ENCODE data around the gene GNB4. TPM values are rescaled to one million over a fixed set of nuclear protein-coding genes. Genes with fewer than 3 reads are reported as not detected.

The GNB4 gene
- total RNA-seq, 1 donor from 2014 or later: 49.1 TPM

DNA sequence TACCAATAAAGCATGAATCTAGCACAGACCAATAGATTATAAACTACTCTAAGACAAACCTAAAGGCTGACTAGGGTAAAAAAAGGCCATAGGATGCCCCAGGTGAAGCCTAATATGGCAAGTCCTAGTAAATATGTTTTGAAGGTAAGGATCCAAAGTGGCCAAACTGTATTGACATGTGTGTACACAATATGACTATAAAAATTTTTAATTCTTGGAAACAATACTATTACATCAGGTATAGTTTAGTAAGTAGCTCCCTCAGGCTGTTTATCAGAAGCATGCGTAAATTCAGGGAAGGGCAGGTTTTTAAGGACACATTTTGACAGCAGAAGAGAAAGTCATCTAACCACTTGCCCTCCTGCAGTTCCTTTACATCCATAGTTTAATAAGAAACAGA is 18.8 kb downstream of the GNB4 start:
- no peak for DNase-seq

DNA sequence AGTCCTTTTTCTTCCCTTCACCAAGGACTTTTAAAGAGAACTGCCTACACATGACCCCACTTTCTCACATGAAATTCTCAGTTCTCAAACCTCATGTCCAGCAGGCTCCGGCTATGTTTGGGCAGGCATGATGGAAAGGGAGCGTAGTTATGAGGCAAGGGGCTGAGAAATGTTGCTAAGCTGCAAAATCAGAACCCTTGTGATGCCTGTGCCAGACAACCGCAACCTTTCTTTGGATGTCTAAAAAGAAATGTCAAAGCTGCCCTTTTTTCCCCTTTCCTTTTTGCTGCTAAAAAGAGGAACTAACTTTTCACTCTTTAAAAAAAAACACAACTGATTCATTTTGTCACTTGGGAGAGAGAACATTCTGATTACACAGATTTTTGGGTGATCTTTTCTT is 19.2 kb downstream of the GNB4 start:
- DNase-seq: peak; percentile 21

DNA sequence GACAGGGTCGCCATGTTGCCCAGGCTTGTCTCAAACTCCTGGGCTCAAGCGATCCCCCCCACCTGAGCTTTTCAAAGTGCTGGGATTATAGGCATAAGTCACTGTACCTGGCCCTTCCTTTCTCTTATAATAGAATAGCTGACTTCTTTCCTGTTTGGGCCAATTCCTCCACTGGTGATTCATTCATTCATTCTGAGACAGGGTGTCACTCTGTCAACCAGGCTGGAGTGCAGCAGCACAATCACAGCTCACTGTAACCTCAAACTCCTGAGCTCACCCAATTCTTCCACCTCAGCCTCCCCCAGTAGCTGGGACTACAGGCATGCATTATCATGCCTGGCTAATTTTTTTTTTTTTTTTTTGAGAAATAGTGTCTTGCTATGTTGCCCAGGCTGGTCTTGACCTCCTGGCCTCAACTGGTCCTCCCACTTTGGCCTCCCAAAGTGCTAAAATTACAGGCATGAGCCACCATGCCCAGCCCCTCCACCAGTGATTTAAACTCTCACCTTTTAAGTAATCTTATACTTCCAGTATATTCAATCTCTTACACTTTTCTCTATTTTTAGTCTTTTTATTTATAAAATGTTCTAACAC is 20.9 kb downstream of the GNB4 start:
- no peak for DNase-seq

DNA sequence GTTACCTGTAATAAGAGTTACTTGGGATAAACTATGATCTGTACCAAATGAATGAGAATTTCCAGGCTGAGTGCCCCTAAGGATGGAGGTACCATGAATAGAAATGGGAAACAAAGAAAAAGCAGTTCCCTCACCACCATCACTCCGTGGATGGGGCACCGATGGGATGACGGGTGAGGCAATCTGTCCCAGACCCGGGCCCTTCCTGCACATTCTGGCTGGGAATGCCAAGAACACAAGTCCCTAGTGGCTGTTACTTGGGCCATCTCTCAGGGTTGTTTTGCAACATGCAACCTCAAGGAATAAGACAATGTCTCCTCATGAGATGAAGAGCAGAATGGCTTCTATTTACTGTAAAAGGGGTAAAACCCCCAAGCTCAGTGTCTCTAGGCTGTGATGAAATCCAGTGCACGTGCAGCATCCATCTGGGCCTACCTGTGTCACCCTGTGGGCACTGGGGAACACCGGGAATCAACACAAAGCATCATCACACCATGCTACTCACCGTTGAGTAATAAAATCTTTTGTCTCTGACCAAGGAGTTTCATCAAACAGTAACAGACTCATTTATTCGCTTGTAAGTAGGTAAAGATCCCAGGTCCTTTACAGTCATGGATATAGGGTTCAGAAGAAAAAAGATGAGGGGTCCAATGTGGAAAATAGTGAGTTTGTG is 22.3 kb downstream of the GNB4 start:
- DNase-seq: no peak

DNA sequence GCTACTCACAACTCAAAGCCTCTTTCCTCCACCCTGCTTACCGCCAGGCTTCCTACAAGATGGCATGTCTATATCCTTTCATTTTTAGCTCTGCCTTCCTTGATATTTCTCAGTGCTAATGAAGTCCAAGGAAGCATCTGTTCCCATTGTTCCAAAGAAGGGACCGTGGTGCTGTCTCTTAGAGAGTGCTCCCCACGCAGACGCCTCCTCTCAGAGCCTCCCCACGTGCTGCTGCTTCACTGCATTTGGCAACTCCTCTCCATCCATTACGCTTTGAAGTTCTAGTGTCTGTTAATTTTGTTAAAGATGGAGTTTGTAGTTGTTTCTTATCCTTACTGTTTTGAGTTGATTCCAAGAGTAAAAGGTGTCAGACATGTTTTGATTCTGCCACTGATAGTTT is 26.2 kb downstream of the GNB4 start:
- DNase-seq: no peak

DNA sequence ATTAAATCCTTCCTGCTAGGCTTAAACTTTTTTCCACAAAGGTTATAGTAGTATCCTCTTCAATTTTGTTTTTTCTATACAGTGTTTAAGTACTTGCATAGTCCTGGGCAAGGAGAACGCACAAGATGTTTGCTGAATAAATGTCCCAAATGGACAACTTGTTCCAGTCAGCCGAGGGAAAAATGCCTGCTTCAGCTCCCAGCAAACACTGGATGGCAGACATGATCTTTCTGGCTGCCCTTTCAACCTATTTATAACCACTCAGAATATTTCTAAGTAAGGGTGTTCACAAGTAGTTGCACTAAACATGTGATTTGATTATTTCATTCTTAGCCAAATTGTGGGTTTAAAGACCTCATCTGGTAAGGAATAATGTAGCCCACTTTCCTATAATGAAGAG is 29.8 kb downstream of the GNB4 start:
- DNase-seq: peak; percentile 51

DNA sequence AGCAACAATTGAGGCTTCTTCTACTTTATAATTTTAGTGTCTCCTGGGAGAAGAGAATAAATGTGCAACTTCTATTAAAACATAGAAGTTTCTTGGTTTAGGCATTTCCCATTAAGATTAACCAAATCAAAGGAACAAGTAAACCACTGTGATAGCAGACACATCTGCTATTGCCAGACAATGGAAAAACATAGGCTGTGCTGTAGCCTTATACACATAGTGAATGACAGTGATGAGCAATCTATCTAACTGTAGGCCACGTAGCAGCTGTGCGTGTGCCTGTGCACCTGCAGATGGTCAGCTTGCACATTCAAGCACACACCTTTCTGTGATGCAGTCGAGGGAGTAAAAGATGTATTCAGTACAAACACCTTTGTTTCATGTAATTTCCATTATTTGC is 32.7 kb downstream of the GNB4 start:
- no peak for DNase-seq

DNA sequence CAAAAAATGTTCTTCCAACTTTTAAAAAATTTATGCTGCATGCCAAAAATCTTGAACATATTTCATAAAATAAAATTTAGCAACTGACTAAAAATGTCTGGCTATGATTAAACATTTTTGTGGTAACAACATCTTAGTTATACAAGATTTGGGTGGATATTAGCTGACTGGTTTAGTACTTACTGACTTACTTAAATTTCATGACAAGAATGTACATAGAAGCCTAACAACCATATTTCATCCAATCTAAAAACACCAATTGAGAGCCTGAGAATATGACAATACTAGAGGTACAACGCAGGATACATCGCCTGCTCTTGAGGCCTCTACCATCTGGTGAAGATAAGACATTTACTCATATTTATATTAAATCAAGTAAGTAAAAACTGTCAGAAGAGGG is 34.6 kb downstream of the GNB4 start:
- DNase-seq: no peak

DNA sequence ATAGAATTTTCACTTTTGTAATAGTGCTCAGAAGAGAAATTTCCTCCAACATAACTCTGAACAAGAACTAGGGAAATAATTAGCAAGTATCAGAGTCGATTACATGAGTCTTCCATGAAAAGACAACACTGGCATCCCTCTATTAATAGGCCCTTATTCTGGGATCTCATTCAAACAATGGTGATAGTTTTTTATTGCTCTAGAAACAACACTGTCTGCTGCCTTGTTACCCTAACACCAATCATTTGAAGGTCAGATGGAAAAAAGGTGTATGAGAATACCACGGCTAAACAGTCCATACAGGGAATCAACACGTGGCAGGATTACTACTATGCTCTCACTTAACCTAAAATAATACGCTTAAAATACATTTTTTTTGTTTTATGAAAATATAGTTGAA is 35.9 kb downstream of the GNB4 start:
- no peak for DNase-seq

DNA sequence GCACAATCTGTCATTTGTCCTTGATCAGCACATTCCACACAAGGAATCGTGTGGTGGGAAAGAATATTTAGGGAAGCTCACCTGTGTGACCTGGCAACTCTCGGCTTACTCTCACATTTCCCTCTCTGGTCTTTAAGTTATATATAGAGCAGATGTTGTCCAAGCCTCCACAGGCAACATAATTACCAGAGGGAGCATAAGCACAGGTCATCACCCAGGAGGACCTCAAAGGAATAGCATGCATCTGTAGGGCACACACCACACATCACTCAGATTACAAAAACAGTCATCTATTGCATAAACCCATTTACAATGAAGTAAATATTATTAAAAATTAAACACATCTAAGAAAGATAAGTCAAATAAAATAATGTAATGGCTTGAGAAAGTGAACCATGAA is 36.5 kb downstream of the GNB4 start:
- DNase-seq: no peak

DNA sequence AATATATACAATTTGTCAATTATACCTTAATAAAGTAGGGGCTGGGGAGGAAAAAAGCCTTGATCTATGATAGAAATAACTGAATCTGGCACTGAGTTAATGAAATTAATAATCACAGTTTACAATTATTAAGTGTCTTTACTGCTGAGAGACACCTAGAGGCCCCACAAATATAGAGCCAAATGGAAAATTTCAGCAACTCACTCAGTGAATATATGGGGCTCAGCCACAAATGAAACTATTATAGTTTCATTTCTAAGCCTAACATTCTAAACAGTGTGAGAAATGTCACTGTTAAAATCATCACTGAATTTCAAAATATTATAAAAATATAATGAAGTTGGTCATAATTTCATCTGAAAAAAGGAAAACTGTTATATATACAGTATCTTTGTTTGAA is 40.3 kb downstream of the GNB4 start:
- no peak for DNase-seq

DNA sequence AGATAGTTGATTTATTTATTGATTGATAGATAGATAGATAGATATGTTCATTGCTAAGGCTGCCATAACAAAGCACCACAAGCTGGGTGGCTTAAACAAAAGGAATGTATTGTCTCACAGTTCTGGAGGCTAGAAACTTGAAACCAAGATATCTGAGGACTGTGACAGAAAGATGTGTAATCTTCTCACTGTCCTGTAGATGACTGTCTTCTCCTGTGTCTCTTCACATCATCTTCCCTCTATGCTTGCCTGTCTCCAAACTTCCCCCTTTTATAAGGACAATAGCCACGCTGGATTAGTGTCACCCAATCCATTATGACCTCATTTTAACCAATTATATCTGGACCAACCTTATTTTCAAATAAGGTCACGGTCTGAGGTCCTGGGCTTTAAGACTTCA is 40.9 kb downstream of the GNB4 start:
- no peak for DNase-seq

DNA sequence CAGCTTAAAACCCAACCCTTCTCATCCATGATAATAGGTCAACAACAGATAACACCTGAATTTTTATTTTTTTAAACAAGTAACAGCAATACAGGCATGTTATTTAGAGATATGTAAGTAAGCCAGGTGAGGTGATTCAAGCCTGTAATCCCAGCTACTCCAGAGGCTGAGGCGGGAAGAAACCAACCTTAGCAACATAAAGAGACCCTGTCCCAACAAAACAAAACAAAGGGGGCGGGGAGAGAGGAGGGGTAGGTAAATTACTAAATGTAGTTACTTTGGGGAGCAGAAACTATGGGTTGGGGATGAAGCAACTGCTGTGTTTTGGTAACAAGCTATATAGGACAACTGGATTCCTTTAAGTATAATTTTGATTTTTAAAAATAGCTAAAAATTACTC is 47.0 kb downstream of the GNB4 start:
- no peak for DNase-seq

DNA sequence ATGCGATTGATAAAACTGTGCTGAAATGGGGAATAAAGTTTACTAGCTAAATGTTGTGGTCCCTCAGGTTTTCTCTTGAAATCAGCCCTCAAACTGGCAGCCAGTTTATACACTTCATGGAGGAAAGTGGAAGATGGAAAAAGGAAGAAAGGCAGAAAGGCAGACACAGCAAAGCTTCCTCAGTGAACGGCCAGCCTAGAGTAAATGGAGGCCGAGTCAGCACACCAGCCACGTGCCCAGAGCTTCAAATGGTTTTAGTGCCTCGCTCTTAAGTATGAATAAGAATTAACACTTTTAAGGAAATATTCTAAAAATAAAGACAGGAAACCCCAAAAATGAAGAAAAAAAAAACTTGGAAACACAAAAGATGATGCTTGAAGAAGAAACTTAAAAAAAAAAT is 48.3 kb downstream of the GNB4 start:
- no peak for DNase-seq

DNA sequence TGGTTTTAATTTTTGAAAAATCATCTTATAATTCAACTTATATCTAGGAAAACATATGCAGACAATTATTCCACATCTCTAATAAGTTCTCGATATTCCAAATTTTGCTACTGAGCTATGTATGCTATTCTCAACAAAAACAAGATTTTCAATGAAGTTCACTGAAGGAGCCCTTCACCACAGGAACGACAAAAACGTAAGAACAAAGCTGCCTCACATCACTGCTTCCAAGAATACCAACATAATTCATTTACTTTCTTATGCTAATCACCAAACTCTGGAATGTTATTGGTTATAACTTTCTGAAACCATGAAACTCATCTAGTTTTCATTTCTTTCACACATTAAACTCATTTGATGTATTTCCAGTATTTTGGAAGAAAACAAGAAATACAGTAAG is 49.7 kb downstream of the GNB4 start:
- no peak for DNase-seq

DNA sequence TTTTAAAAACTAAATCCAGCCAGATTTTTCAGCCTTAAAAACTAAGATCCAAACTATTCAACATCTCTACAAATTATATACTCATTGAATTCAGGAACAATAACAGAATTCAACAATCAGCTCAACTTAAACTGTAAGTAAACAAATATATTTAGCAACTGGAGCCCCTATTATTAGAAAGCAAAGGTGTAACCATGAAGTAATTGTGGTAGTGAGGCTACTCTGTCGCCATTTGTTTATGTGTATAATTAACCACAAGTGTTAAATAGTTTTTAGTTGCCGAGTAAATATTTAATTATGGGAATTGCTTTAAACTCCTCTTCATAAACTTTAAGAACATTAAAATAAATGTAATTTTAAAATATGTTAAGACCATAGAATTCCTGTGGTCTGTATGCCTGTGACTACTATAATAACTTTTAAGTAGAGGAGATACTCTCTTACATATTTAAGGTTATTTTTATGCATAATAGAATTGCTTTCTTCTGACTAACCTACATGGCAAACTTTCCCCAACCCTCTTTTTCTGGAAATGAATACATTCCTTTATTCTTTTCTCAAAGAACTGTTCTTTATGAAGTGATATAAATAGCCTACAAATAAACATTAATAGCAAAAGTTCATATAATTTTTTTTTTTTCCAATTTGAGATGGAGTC is 52.6 kb downstream of the GNB4 start:
- DNase-seq: no peak

DNA sequence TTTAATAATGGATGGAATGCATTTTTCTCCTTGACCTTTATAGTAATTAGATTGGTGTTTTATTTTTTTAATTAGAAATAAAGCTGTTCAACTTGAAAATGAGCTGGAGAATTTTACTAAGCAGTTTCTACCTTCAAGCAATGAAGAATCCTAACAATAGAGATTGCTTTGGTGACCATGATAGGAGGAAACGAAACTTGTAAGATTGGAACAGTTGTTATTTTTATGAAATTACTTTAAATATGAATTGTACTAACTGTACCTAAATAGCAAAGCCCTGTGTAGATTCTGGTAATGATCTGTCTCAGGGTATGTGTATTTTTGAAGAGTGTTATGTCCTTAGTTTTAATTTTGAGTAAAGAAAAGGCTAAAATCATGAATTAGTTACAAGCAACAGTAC is 59.4 kb downstream of the GNB4 start:
- no peak for DNase-seq

DNA sequence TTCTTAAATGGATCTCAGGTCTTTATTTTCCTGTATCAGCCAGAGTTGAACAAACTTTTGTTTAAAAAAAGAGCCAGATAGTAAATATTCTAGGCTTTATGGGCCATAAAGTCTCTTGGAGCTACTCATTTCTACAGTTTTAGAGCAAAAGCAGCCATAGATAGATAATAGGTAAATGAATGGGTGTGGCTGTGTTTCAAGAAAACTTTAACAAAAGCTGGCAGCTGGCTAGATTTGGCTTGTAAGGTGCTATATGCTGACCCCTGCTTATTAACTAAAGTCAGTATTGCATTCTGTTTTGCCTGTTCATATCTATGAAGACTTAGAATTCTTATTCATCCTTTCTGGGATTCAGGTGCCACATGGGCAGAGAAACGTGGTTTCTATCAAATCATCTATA is 74.8 kb downstream of the GNB4 start:
- no peak for DNase-seq

DNA sequence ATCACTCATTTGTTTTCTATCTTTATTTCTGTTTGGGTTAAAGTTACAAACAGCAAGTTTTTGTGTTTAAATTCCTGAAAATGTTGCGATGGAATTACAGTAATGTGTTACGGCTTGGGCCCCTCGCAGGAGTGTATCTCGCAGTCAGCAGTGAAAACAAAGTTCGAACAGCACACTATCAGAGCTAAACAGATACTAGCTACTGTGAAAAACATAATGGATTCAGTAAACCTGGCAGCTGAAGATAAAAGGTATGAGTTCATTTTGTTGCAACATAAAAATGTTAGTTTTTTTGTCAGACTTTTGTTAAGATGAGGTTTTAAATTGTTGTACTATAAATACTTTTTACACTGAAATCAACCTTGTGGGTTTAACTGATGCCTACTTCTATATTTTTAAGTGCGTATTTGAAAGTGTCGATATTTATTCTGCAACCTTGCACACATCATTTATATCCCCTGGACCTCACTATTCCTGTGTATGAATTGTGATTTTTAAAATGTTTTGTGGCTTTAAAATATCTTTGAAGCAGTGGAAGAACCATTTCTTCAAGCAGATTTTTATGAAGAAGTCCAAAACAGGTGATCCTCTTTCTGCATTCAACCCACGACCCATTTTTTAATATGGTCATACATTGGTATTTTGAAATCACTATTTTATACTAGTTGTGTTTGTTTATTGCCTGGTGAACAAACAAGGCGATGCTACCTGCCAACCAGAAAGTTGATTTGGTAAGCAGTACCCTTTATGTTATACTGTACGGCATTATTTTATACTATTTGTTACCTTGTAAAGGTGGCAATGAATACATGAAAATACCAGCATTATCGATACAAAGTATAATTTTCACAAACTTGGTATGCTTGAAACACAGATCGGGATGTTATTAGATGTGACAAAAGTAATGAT is 75.9 kb downstream of the GNB4 start:
- DNase-seq: no peak

DNA sequence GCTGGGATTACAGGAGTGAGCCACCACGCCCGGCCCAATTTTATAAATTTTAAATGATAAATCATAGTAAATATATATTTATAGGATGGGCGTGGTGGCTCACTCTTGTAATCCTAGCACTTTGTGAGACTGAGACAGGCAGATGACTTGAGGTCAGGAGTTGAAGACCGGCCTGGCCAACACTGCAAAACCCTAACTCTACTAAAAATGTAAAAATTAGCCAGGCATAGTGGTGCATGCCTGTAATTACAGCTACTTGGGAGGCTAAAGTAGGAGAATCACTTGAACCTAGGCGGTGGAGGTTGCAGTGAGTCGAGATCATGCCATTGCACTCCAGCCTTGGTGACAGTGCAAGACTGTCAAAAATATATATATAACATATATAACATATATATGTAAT is 77.3 kb downstream of the GNB4 start:
- DNase-seq: no peak

DNA sequence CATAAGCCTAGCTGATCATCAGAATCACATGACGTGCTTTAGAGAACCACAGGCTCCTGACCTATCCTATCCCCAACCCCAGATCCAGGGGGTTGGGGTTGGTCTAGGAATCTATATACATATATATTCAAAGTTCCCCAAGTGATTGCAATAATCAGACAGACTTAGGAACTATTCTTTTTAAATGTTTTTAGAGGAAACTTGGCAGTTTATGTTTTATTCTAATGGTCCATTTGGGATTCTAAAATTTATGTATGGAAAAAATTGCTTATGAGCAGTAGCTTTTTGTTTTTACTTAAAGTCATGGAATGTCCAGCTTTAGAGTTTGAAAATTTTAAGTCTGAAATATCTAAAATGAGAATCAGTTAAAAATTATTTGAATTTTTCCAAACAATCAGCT is 81.6 kb downstream of the GNB4 start:
- no peak for DNase-seq

DNA sequence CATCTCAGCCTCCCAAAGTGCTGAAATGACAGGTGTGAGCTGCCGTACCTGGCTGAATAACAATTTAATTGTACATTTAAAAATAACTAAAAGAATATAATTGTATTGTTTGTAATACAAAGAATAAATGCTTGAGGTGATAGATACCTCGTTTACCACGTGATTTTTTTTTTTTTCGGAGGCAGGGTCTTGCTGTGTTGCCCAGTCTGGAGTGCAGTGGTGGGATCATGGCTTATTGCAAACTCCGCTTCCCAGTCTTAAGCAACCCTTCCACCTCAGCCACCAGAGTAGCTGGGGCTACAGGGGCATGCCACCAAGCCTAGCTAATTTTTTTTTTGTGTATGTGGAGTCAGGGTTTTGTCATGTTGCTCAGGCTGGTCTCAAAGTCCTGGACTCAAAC is 87.9 kb downstream of the GNB4 start:
- no peak for DNase-seq

DNA sequence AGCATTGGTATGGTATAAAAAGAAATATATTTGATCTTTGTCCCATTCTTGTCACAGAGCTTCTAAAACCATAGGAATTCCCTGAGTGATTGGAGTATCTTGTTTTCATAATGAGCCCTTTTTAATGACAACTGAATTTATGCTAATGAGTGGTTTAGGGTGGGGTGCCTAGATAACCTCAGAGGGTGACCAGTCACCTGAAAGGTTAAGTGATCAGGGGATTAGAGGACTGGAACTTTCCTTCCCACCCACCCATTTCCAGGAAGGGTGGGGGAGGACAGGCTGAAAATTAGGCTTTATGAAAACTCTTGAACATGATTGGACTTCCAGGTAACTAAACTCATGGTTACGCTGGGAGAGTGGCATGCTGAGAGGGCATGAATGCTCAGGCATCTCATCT is 95.3 kb downstream of the GNB4 start:
- no peak for DNase-seq

All from tongue (tissue), 2 donors.